HepG2 (cell line): Measurements from ENCODE around the gene DCAF6. TPM values are rescaled to one million over a fixed set of nuclear protein-coding genes. Genes with fewer than 3 reads are reported as not detected.

Experiments
- ARNT ChIP-seq: fragments of 450-650 bp; IDR thresholded peaks from 2 replicates; pipeline ENCODE4 v1.6.1; 2017
- CSRNP2 ChIP-seq: sonication (generic); formaldehyde crosslinking; conservative IDR thresholded peaks from 2 replicates; pipeline ENCODE4 v1.8.0; 2022; ENCODE audit warnings: low read depth, missing genetic modification reagents
- ELF1 ChIP-seq: sonication (generic); formaldehyde crosslinking; IDR thresholded peaks from 2 replicates; pipeline ENCODE4 v1.4.0; 2020; ENCODE audit warnings: missing genetic modification reagents
- RERE ChIP-seq: IDR thresholded peaks from 2 replicates; pipeline ENCODE4 v1.6.1; 2016; ENCODE audit warnings: low read depth, missing genetic modification reagents, missing compliant biosample characterization
- SNAPC5 ChIP-seq: sonication (generic); formaldehyde crosslinking; IDR thresholded peaks from 2 replicates; pipeline ENCODE4 v1.8.1; 2023; ENCODE audit warnings: mild to moderate bottlenecking, missing genetic modification reagents, borderline replicate concordance
- SP5 ChIP-seq: IDR thresholded peaks from 2 replicates; pipeline ENCODE4 v1.6.1; 2016; ENCODE audit warnings: low read depth, borderline replicate concordance
- ZNF318 ChIP-seq: sonication (generic); formaldehyde crosslinking; IDR thresholded peaks from 2 replicates; pipeline ENCODE4 v1.4.0; 2020; ENCODE audit warnings: mild to moderate bottlenecking, missing genetic modification reagents
- ZNF605 ChIP-seq: sonication (generic); formaldehyde crosslinking; IDR thresholded peaks from 2 replicates; pipeline ENCODE4 v1.8.0; 2022; ENCODE audit warnings: mild to moderate bottlenecking, missing genetic modification reagents
- ZXDC ChIP-seq: sonication (generic); formaldehyde crosslinking; IDR thresholded peaks from 2 replicates; pipeline ENCODE4 v1.5.0; 2020; ENCODE audit warnings: mild to moderate bottlenecking, missing genetic modification reagents
- ZZZ3 ChIP-seq: sonication (generic); formaldehyde crosslinking; IDR thresholded peaks from 2 replicates; pipeline ENCODE4 v1.4.0; 2020; ENCODE audit warnings: missing genetic modification reagents, mild to moderate bottlenecking, borderline replicate concordance
- polyA plus RNA-seq, 8 experiments: library from polyadenylated mRNA; depleted of rRNA in 3 of 8; stranded (reverse) in 7 of 8; unstranded in 1 of 8; fragments of >200 nt; fragmentation: Illumina TruSeq in 4 of 8; extraction: Trizol in 4 of 8; gene quantifications; 2 replicates each; pipeline versions ENCODE4 v1.2.1 to v1.2.3, GENCODE V29; 2011 to 2016; ENCODE audit warnings: low read depth in 4 of 8, missing spikeins in 1 of 8, mixed read lengths in 1 of 8; ENCODE audit not compliant: insufficient read depth in 1 of 8
- total RNA-seq, 5 experiments: library from RNA; depleted of rRNA; stranded (reverse); fragments of >200 nt; fragmentation: Illumina TruSeq; extraction: Trizol; gene quantifications; 2 replicates each; pipeline ENCODE4 v1.2.3, GENCODE V29; 2016; ENCODE audit warnings: low read depth in 1 of 5

DCAF6 gene
- total and polyA plus RNA-seq, 2 of the 13 experiments (the other 11 are each of a cell fraction or from before 2014, with no cell fraction given), result 24.7 to 33.7 TPM

- TF ChIP-seq ZZZ3, result no peak
- TF ChIP-seq ELF1 (CRISPR knock-in tag), result no peak
- TF ChIP-seq SNAPC5 (CRISPR knock-in tag), result no peak
- no peak for TF ChIP-seq ZNF318 (CRISPR knock-in tag)
- no peak for TF ChIP-seq RERE (CRISPR knock-in tag)
- TF ChIP-seq ZXDC (CRISPR knock-in tag), result no peak
- no peak for TF ChIP-seq ARNT
- no peak for TF ChIP-seq CSRNP2 (CRISPR knock-in tag)
- no peak for TF ChIP-seq ZNF605
- TF ChIP-seq SP5 (CRISPR knock-in tag), result no peak
- TF ChIP-seq, all 625 proteins: peak for 0
Observed at GRCh38 chr1:168089326-168089978, 153.0 kb downstream of the DCAF6 start (continued).
